Panc1 (cell line): ENCODE measurements around the gene SLF2. TPM values are rescaled to one million over a fixed set of nuclear protein-coding genes. Genes with fewer than 3 reads are reported as not detected.
A peak's percentile ranks its signal among the peaks of the same experiment; 100 is the strongest.

Source experiments
- ATAC-seq: fragments of 200-7000 bp; cut with Tn5 transposase; 2 replicates; pipeline ENCODE4 v1.9.1; 2020; ENCODE audit warnings: mild to moderate bottlenecking, moderate library complexity
- BruUV-seq: library from RNA; stranded (reverse); fragments of 400-500 nt; replicated peaks from 2 replicates; lab custom pipeline; 2021; lab: Mats Ljungman, UMichigan
- CTCF ChIA-PET: fragments of 300-600 bp; sonication (Branson Sonifier 250); formaldehyde crosslinking; loops from one replicate; lab custom pipeline; 2022; ENCODE audit warnings: antibody characterized with exemption; lab: Charles Lee
- POLR2A ChIA-PET: fragments of 300-600 bp; sonication (Branson Sonifier 250); formaldehyde crosslinking; loops from one replicate; lab custom pipeline; 2022; ENCODE audit warnings: antibody characterized with exemption; lab: Charles Lee
- DNase-seq: peaks from one replicate; pipeline ENCODE4 v3.0.0-alpha.2; 2010; ENCODE audit warnings: low read depth, low spot score
- H3K27ac ChIP-seq: 2 replicates; pipeline ENCODE4 v1.5.1; 2011; ENCODE audit warnings: mild to moderate bottlenecking, low read length, inconsistent platforms
- H3K27me3 ChIP-seq: fragments of 200-500 bp; sonication (Bioruptor generic); 2 replicates; pipeline ENCODE4 v1.6.0; 2014; ENCODE audit warnings: low read length, inconsistent platforms; ENCODE audit not compliant: control insufficient read depth, insufficient read depth
- H3K36me3 ChIP-seq: fragments of 200-500 bp; sonication (Bioruptor generic); 2 replicates; pipeline ENCODE4 v1.5.1; 2014; ENCODE audit warnings: inconsistent platforms, mild to moderate bottlenecking, low read length, moderate library complexity; ENCODE audit not compliant: control insufficient read depth, insufficient read depth
- H3K4me1 ChIP-seq: 2 replicates; pipeline ENCODE4 v1.5.1; 2011; ENCODE audit warnings: inconsistent platforms, mild to moderate bottlenecking, low read length, moderate library complexity; ENCODE audit not compliant: control insufficient read depth, insufficient read depth
- H3K4me3 ChIP-seq, 2 experiments: 2 replicates each; pipeline ENCODE4 v1.5.1; 2011 to 2012; ENCODE audit warnings: low read depth in 2 of 2, low read length in 2 of 2, mild to moderate bottlenecking in 2 of 2, inconsistent platforms in 1 of 2, moderate library complexity in 1 of 2
- H3K9me3 ChIP-seq: fragments of 200-500 bp; sonication (Bioruptor generic); 2 replicates; pipeline ENCODE4 v1.5.1; 2014; ENCODE audit warnings: low read depth, mild to moderate bottlenecking, inconsistent platforms, low read length, moderate library complexity; ENCODE audit not compliant: control insufficient read depth, insufficient read depth
- CTCF ChIP-seq: fragments of 450-650 bp; IDR thresholded peaks from 2 replicates; pipeline ENCODE4 v1.5.1; 2017; ENCODE audit warnings: mild to moderate bottlenecking
- POLR2AphosphoS5 ChIP-seq: IDR thresholded peaks from 2 replicates; pipeline ENCODE4 v1.6.1; 2012; ENCODE audit warnings: mild to moderate bottlenecking, low read depth, low read length, moderate library complexity
- REST ChIP-seq, 2 experiments: IDR thresholded peaks; 2 replicates each; pipeline ENCODE4 v1.6.1; 2011 to 2012; ENCODE audit warnings: low read depth in 2 of 2, control low read depth in 1 of 2, low read length in 1 of 2, mild to moderate bottlenecking in 1 of 2, moderate library complexity in 1 of 2; ENCODE audit not compliant: insufficient read depth in 1 of 2
- SIN3A ChIP-seq: IDR thresholded peaks from 2 replicates; pipeline ENCODE4 v1.6.1; 2012; ENCODE audit warnings: low read depth, mild to moderate bottlenecking, low read length, moderate library complexity, borderline replicate concordance; ENCODE audit not compliant: insufficient read depth
- TCF7L2 ChIP-seq: IDR thresholded peaks from 2 replicates; pipeline ENCODE4 v1.6.1; 2011; ENCODE audit warnings: mild to moderate bottlenecking, low read depth, low read length, inconsistent platforms
- in situ Hi-C: cut with HindIII; loops from 2 replicates; pipeline ENCODE4 v1.10.0; 2016; ENCODE audit warnings: low sequenced_read_pairs, low pct_unique_long_range_greater_than_20kb
- intact Hi-C: fragments of 100-400 bp; cut with micrococcal nuclease; formaldehyde crosslinking; loops from one replicate; pipeline ENCODE4 v1.10.0; 2022; ENCODE audit not compliant: unreplicated experiment
- total RNA-seq: library from RNA; stranded (reverse); gene quantifications from one replicate; pipeline ENCODE4 v1.2.1, GENCODE V29; 2021; ENCODE audit not compliant: unreplicated experiment

SLF2 gene
- total RNA-seq, 1 experiment from 2014 or later: 38.8 TPM

- POLR2A ChIA-PET: no interaction called here
- BruUV-seq: no TSS peak
- TF ChIP-seq REST (IDR thresholded peaks at IDR 0.05; ENCODE audit: insufficient read depth in 1 of 2, low read depth in 2 of 2, low read length in 1 of 2) (no peak), SIN3A (no peak), TCF7L2 (no peak), CTCF (no peak), POLR2AphosphoS5 (no peak)
- Histone ChIP-seq H3K9me3 (no peaks in the 10 kb centered on the region), H3K27me3 (no peaks in the 10 kb centered on the region), H3K4me1 (peaks cover 36% of the 10 kb centered on the region), H3K36me3 (peaks cover 11% of the 10 kb centered on the region; the same call in 1 of the 2 replicates), H3K27ac (peak within 1 kb of the TSS; percentile 96), H3K4me3 (peak within 1 kb of the TSS; percentile 74 to 87)
- intact Hi-C loops (no loop called here), in situ Hi-C loops (no loop called here)
- CTCF ChIA-PET: interaction anchor here (0.5 to 1.4 kb wide), 4 partner anchors 12 to 242 kb away, joined by 4 to 5 read pairs (median 5); no protein-coding TSS in a partner anchor
- ATAC-seq (peak; percentile 14; the same call in 1 of the 2 replicates), DNase-seq (no peak)
Measured at GRCh38 chr10:100999742-101000126, 87.0 kb downstream of the SLF2 start, which contains the start of gene LZTS2. LZTS2 (plus strand) TSS chr10:100999808; CDS start chr10:101002539, 2,731 bp downstream.

GRCh38 chr10:101000127-101000914 is 87.6 kb downstream of the SLF2 start:
- Histone ChIP-seq H3K4me3 (peak overlapping the region; percentile 71 to 74), H3K36me3 (peaks cover 11% of the 10 kb centered on the region; the same call in 1 of the 2 replicates), H3K27ac (peak overlapping the region; percentile 92), H3K4me1 (peaks cover 32% of the 10 kb centered on the region), H3K27me3 (no peaks in the 10 kb centered on the region), H3K9me3 (no peaks in the 10 kb centered on the region)
- BruUV-seq: no TSS peak
- ChIA-PET POLR2A (no interaction called here), CTCF (interaction anchor here (0.5 to 1.4 kb wide), 4 partner anchors 11 to 379 kb away, joined by 4 to 5 read pairs (median 5); no protein-coding TSS in a partner anchor)
- ATAC-seq (no peak), DNase-seq (no peak)
- intact Hi-C loops: no loop called here
- no peak for TF ChIP-seq CTCF
- TF ChIP-seq TCF7L2: no peak
- TF ChIP-seq REST (IDR thresholded peaks at IDR 0.05; ENCODE audit: insufficient read depth in 1 of 2, low read depth in 2 of 2, low read length in 1 of 2): no peak
- no peak for TF ChIP-seq POLR2AphosphoS5
- no peak for TF ChIP-seq SIN3A
- in situ Hi-C loops: no loop called here
